HFFc6 (cell line): Measurements from ENCODE around the gene GPLD1. TPM values are rescaled to one million over a fixed set of nuclear protein-coding genes. Genes with fewer than 3 reads are reported as not detected.

Experiments used
- DNase-seq: peaks from one replicate; pipeline ENCODE4 v3.0.0-alpha.2; 2018
- H3K27ac Mint-ChIP-seq: 2 replicates; pipeline ENCODE4 v1.8.0; 2020; ENCODE audit warnings: mild to moderate bottlenecking, mixed read lengths
- H3K27me3 Mint-ChIP-seq: 2 replicates; pipeline ENCODE4 v1.8.0; 2021; ENCODE audit warnings: mild to moderate bottlenecking, moderate library complexity, mixed read lengths; ENCODE audit not compliant: insufficient read depth
- H3K36me3 Mint-ChIP-seq: 2 replicates; pipeline ENCODE4 v1.8.0; 2021; ENCODE audit warnings: low read depth, mixed read lengths
- H3K4me1 Mint-ChIP-seq: 2 replicates; pipeline ENCODE4 v1.8.0; 2020; ENCODE audit warnings: low read depth, mixed read lengths
- H3K4me3 Mint-ChIP-seq: 2 replicates; pipeline ENCODE4 v1.8.0; 2020; ENCODE audit warnings: mild to moderate bottlenecking, moderate library complexity, mixed read lengths
- H3K9me3 Mint-ChIP-seq: 2 replicates; pipeline ENCODE4 v1.8.0; 2020; ENCODE audit warnings: mild to moderate bottlenecking, mixed read lengths
- CTCF ChIP-seq: fragments of 200-600 bp; sonication (generic); IDR thresholded peaks from 2 replicates; pipeline ENCODE4 v1.5.0; 2021; ENCODE audit warnings: antibody characterized with exemption, mild to moderate bottlenecking
- total RNA-seq, 6 experiments: library from RNA; stranded (reverse); fragmentation: NEBNext Ultra II Directional; extraction: Animal tissue kit (Norgen Biotek cat#: 25700); gene quantifications; 2 replicates in 1 of 6; 3 replicates in 5 of 6; pipeline ENCODE4 v1.2.3, GENCODE V29; 2021

The GPLD1 gene
- total RNA-seq, 6 experiments from 2014 or later: 0.14 to 0.39 (median 0.22) TPM

GRCh38 chr6:24504649-24505586, 15.5 kb upstream of the GPLD1 start:
- H3K9me3 Mint-ChIP-seq: peaks cover 7% of the 10 kb centered on the region
- H3K4me1 Mint-ChIP-seq: no peaks in the 10 kb centered on the region
- no peak overlapping the region for H3K4me3 Mint-ChIP-seq
- H3K36me3 Mint-ChIP-seq: no peaks in the 10 kb centered on the region
- no peak for TF ChIP-seq CTCF
- DNase-seq: no peak
- no peak overlapping the region for H3K27ac Mint-ChIP-seq
- H3K27me3 Mint-ChIP-seq: peaks cover 6% of the 10 kb centered on the region

- no peak overlapping the region for H3K27ac Mint-ChIP-seq
- no peak for DNase-seq
These were observed 14.9 kb upstream of the GPLD1 start for GRCh38 chr6:24504287-24504648.

GRCh38 chr6:24501914-24502313, 12.5 kb upstream of the GPLD1 start:
- Mint-ChIP-seq H3K9me3 (peaks cover 4% of the 10 kb centered on the region), H3K27ac (no peak overlapping the region), H3K36me3 (peaks cover 8% of the 10 kb centered on the region; the same call in 1 of the 2 replicates), H3K27me3 (peaks cover 8% of the 10 kb centered on the region), H3K4me3 (no peak overlapping the region), H3K4me1 (no peaks in the 10 kb centered on the region)
- TF ChIP-seq CTCF: no peak
- no peak for DNase-seq

More at GRCh38 chr6:24504287-24504648, 14.9 kb upstream of the GPLD1 start:
- Mint-ChIP-seq H3K4me3 (no peak overlapping the region), H3K27me3 (peaks cover 6% of the 10 kb centered on the region), H3K36me3 (no peaks in the 10 kb centered on the region), H3K4me1 (no peaks in the 10 kb centered on the region), H3K9me3 (peaks cover 7% of the 10 kb centered on the region)
- TF ChIP-seq CTCF: no peak

- H3K9me3 Mint-ChIP-seq: peaks cover 4% of the 10 kb centered on the region
- DNase-seq: no peak
- no peaks in the 10 kb centered on the region for H3K4me1 Mint-ChIP-seq
- H3K4me3 Mint-ChIP-seq: no peak overlapping the region
- no peak overlapping the region for H3K27ac Mint-ChIP-seq
- H3K36me3 Mint-ChIP-seq: peaks cover 12% of the 10 kb centered on the region; the same call in 1 of the 2 replicates
- no peak for TF ChIP-seq CTCF
- H3K27me3 Mint-ChIP-seq: peaks cover 8% of the 10 kb centered on the region
These were observed 12.0 kb upstream of the GPLD1 start for GRCh38 chr6:24501374-24501773.

GRCh38 chr6:24500683-24501082, 11.3 kb upstream of the GPLD1 start:
- Mint-ChIP-seq H3K4me3 (no peak overlapping the region), H3K4me1 (no peaks in the 10 kb centered on the region), H3K9me3 (peaks cover 4% of the 10 kb centered on the region)

More at GRCh38 chr6:24500683-24501082, 11.3 kb upstream of the GPLD1 start:
- DNase-seq: no peak
- Mint-ChIP-seq H3K36me3 (peaks cover 12% of the 10 kb centered on the region; the same call in 1 of the 2 replicates), H3K27ac (no peak overlapping the region), H3K27me3 (peaks cover 8% of the 10 kb centered on the region)
- no peak for TF ChIP-seq CTCF
